ENCODE data around the gene TGFBR3L.

DNA sequence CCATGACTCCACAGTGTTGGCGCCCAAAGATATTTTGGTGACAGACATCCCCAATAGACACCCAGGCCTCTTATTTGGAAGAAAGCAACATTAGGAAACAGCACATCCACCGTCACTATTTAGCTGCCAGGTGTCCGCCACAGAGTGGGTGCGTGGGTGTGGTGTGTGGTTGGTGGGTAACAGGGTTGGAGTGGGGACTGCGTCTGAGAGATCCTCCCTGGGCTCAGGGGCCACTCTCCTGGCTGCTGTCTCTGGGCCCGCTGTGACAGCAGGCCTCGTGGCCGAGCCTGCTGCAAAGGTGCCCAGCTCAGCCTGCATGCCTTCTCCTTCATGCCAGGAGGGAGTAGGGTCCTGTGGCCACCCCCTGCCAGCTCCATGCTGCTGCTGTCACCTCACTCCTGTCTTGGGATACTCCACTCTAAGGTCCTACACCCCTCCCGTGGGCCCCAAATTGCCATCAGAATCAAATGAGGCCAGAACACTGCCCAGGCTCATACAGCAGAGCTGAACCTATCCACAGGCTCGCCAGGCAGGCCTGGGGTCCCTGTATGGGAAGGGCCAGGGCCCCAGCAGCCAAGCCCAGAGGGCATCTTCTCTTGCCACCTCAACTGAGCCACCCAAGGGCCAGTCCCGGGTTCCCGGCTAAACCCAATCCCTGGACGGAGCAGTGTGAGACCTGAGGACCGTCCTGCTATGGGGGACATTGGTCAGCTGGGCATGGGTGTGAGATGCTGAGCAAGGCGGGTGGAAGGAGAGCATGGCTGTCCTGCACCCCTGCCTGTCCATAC is 53.6 kb downstream of the TGFBR3L start:
- TF ChIP-seq CTCF (optimal IDR thresholded peaks at IDR 0.05 in 1 of 3, IDR thresholded peaks at IDR 0.05 in 1 of 3, conservative IDR thresholded peaks at IDR 0.05 in 1 of 3; ENCODE audit: extremely low read depth in 1 of 3, insufficient read depth in 2 of 3, low read length in 3 of 3): no peak
- TF ChIP-seq EZH2 (IDR thresholded peaks at IDR 0.05; ENCODE audit: low read length): no peak

All from keratinocyte (primary cell).